Activated CD8-positive, alpha-beta memory T cell treated with anti-CD3 and anti-CD28 coated beads for 1 hour (primary cell): ENCODE measurements around the gene REG3A.

Source experiments
- DNase-seq, 2 donors: peaks; one replicate each; pipeline ENCODE4 v3.0.0-alpha.2; 2020; ENCODE audit warnings: low read depth in 1 of 2; ENCODE audit errors: extremely low read depth in 1 of 2

REG3A gene

GRCh38 chr2:79122676-79123075 lies 36.9 kb downstream of the REG3A start:
- DNase-seq: no peak

GRCh38 chr2:79120194-79120713 lies 39.3 kb downstream of the REG3A start, which contains the start of gene REG1A:
Gene REG1A, plus strand, starts transcription at chr2:79120488. Its CDS starts 374 bp downstream, at chr2:79120862.
- DNase-seq: no peak

GRCh38 chr2:79116997-79117928 lies 42.3 kb downstream of the REG3A start:
- DNase-seq: no peak

- DNase-seq: no peak
Observed at GRCh38 chr2:79114797-79115494, 44.6 kb downstream of the REG3A start.

GRCh38 chr2:79112269-79112668 lies 47.3 kb downstream of the REG3A start:
- no peak for DNase-seq
